Measurements from ENCODE around the gene EYS.

GRCh38 chr6:64926051-64926450 lies 781.0 kb downstream of the EYS start:
- TF ChIP-seq CTCF (IDR thresholded peaks at IDR 0.05; ENCODE audit: low read depth, low read length) (no peak), MYC (IDR thresholded peaks at IDR 0.05; ENCODE audit: low read depth, low read length) (no peak)
